ENCODE data around the gene AKAP8.

- TF ChIP-seq CTCF (IDR thresholded peaks at IDR 0.05) (no peak), ZFX (IDR thresholded peaks at IDR 0.05; ENCODE audit: borderline replicate concordance) (no peak)
Observed at GRCh38 chr19:15421721-15422260, 42.2 kb upstream of the AKAP8 start.

Data from 22Rv1 (cell line).